IgD-negative memory B cell (primary cell): ENCODE measurements around the gene RNASEH1. TPM values are rescaled to one million over a fixed set of nuclear protein-coding genes. Genes with fewer than 3 reads are reported as not detected.
"Not testable (repeated sequence)": the region's sequence is repeated elsewhere in the genome, so short reads cannot be mapped to it uniquely, and the experiment has no call there.

Experiments
- H3K27ac Mint-ChIP-seq, 3 donors: one replicate each; pipeline ENCODE4 v1.8.0; 2020 to 2022; ENCODE audit warnings: mild to moderate bottlenecking in 3 of 3, mixed read lengths in 3 of 3, moderate library complexity in 1 of 3
- H3K27me3 Mint-ChIP-seq: one replicate; pipeline ENCODE4 v1.8.0; 2021; ENCODE audit warnings: mixed read lengths
- H3K36me3 Mint-ChIP-seq: one replicate; pipeline ENCODE4 v1.8.0; 2020; ENCODE audit warnings: mild to moderate bottlenecking, mixed read lengths
- H3K4me1 Mint-ChIP-seq, 3 donors: one replicate each; pipeline ENCODE4 v1.8.0; 2020 to 2022; ENCODE audit warnings: mixed read lengths in 3 of 3, mild to moderate bottlenecking in 1 of 3
- H3K4me3 Mint-ChIP-seq, 4 donors: one replicate each; pipeline ENCODE4 v1.8.0; 2020 to 2022; ENCODE audit warnings: mild to moderate bottlenecking in 4 of 4, mixed read lengths in 4 of 4, moderate library complexity in 3 of 4
- H3K9me3 Mint-ChIP-seq, 3 donors: one replicate each; pipeline ENCODE4 v1.8.0; 2020 to 2021; ENCODE audit warnings: mixed read lengths in 3 of 3, mild to moderate bottlenecking in 1 of 3
- polyA plus RNA-seq: library from polyadenylated mRNA; unstranded; fragments of 300-500 nt; fragmentation: Illumina TruSeq; gene quantifications from one replicate; pipeline ENCODE4 v1.2.3, GENCODE V29; 2021

Gene RNASEH1
- polyA plus RNA-seq, 1 donor from 2014 or later: 35.2 TPM

DNA sequence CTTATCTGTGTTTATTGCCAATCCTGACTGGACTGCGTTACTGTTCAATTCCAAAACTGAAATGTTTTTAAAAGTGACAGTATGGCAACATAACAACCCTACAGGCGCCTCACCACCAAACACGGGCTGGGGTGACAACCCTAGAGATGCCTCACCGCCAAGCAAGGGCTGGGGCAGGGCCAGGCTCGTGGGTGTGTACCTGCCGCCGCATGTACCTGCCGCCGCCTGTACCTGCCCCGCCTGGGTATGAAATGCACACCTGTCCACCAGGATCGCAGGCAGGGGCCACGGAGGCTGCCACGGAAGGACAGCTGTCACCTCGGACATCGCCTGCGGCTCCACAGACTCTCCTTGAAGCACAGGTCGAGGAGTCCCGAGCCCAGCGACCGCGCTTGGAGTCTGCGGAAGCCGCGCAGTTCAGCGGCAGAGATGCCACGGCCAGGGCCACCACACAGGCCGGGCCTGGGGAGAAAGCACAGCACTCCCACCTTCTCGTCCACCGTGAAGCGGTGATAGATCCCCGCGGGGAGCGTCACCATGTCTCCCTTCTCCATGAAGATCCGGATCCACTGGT, 57.7 kb downstream of the RNASEH1 start:
- Mint-ChIP-seq H3K4me3 (no peak overlapping the region), H3K9me3 (peaks cover 0 to 2% (median 0%) of the 10 kb centered on the region in 3 donors), H3K27me3 (no peaks in the 10 kb centered on the region), H3K36me3 (peaks cover 24% of the 10 kb centered on the region), H3K4me1 (peaks cover 0 to 3% (median 0%) of the 10 kb centered on the region in 3 donors), H3K27ac (no peak overlapping the region)

GRCh38 chr2:3498783-3499394, 59.2 kb downstream of the RNASEH1 start:
- Mint-ChIP-seq H3K9me3 (peaks cover 0 to 2% (median 0%) of the 10 kb centered on the region in 3 donors), H3K36me3 (peaks cover 19% of the 10 kb centered on the region), H3K4me1 (peaks cover 0 to 1% (median 0%) of the 10 kb centered on the region in 3 donors), H3K27ac (peak overlapping the region in 1 of 3 donors; percentile 31), H3K27me3 (no peaks in the 10 kb centered on the region), H3K4me3 (no peak overlapping the region)

GRCh38 chr2:3496708-3497080, 61.4 kb downstream of the RNASEH1 start:
- H3K27ac Mint-ChIP-seq, H3K27me3 Mint-ChIP-seq, H3K4me3 Mint-ChIP-seq, H3K4me1 Mint-ChIP-seq, H3K9me3 Mint-ChIP-seq: not testable (repeated sequence)
- H3K36me3 Mint-ChIP-seq: peaks cover 17% of the 10 kb centered on the region

Other genes starting within 250 kb of the RNASEH1 start
- 41.5 TPM for gene EIPR1, start 180.5 kb downstream of the RNASEH1 start, polyA plus RNA-seq
- gene TRAPPC12, start 178.6 kb downstream of the RNASEH1 start, polyA plus RNA-seq: 40.9 TPM
- gene ADI1, start 38.8 kb downstream of the RNASEH1 start, polyA plus RNA-seq: 38.2 TPM
- 1,418 TPM for gene RPS7, start 16.9 kb upstream of the RNASEH1 start, polyA plus RNA-seq
- not detected for gene COLEC11, start 36.8 kb upstream of the RNASEH1 start, polyA plus RNA-seq
- gene ALLC, start 99.9 kb upstream of the RNASEH1 start, polyA plus RNA-seq: not detected
- not detected for gene DCDC2C, start 145.2 kb upstream of the RNASEH1 start, polyA plus RNA-seq